Measurements from ENCODE around the gene ELL3.

Gene ELL3

DNA sequence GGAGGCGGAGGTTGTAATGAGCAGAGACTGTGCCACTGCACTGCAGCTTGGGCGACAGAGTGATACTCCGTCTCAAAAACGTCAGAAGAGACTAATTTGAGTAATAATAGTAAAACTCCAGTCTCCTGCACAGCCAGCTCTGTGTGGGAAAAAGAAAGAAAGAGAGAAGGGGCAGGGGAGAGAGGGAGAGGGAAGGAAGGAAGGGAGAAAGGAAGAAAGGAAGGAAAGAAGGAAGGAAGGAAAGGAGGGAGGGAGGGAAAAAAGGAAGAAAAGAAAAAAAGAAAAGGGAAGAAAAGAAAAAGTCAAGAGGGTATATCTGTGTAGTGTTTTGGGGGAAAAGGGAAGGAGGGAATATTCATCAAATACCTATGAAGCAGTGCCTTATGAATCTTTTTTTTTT is 53.6 kb downstream of the ELL3 start:
- no peak for DNase-seq (ENCODE audit: low read depth in 2 of 2)

All from stimulated activated CD8-positive, alpha-beta memory T cell treated with anti-CD3 and anti-CD28 coated beads, Interleukin-2, amount 100 ng/mL, for 48 hours (primary cell).